CD4-positive, alpha-beta memory T cell (primary cell): ENCODE data around the gene LYPD3. TPM values are rescaled to one million over a fixed set of nuclear protein-coding genes. Genes with fewer than 3 reads are reported as not detected.

ENCODE experiments used
- CTCF ChIA-PET: fragments of 350-600 bp; sonication (Branson Sonifier 250); formaldehyde crosslinking; loops from one replicate; lab custom pipeline; 2021; ENCODE audit warnings: inconsistent platforms; ENCODE audit not compliant: partially characterized antibody; lab: Charles Lee
- POLR2A ChIA-PET: fragments of 350-600 bp; sonication (Branson Sonifier 250); formaldehyde crosslinking; loops from one replicate; lab custom pipeline; 2021; ENCODE audit not compliant: partially characterized antibody; lab: Charles Lee
- DNase-seq, 5 donors: peaks; one replicate each; pipeline versions ENCODE4 v3.0.0 to v3.0.0-alpha.2; 2020 to 2022; ENCODE audit warnings: mixed read lengths in 1 of 5
- H3K27ac ChIP-seq: one replicate; pipeline ENCODE4 v1.7.0; 2013; ENCODE audit warnings: low read depth, low read length
- H3K27me3 ChIP-seq: 2 replicates; pipeline ENCODE4 v1.7.0; 2013; ENCODE audit warnings: mild to moderate bottlenecking, low read length, moderate library complexity; ENCODE audit not compliant: insufficient read depth
- H3K36me3 ChIP-seq: 2 replicates; pipeline ENCODE4 v1.7.0; 2013; ENCODE audit warnings: mild to moderate bottlenecking, low read length, moderate library complexity; ENCODE audit not compliant: insufficient read depth
- H3K4me1 ChIP-seq: 2 replicates; pipeline ENCODE4 v1.7.0; 2013; ENCODE audit warnings: mild to moderate bottlenecking, low read length, moderate library complexity; ENCODE audit not compliant: insufficient read depth
- H3K4me3 ChIP-seq, 2 donors: one replicate each; pipeline ENCODE4 v1.7.0; 2013; ENCODE audit warnings: low read length in 2 of 2, mild to moderate bottlenecking in 1 of 2
- H3K9me3 ChIP-seq, 2 donors: one replicate each; pipeline ENCODE4 v1.7.0; 2013; ENCODE audit warnings: low read length in 2 of 2, control low read depth in 1 of 2; ENCODE audit not compliant: control insufficient read depth in 1 of 2
- H3K27ac Mint-ChIP-seq, 7 donors: one replicate each; pipeline ENCODE4 v1.8.0; 2020 to 2021; ENCODE audit warnings: mixed read lengths in 7 of 7, mild to moderate bottlenecking in 6 of 7, inconsistent platforms in 3 of 7, moderate library complexity in 3 of 7
- H3K27me3 Mint-ChIP-seq, 2 donors: one replicate each; pipeline ENCODE4 v1.8.0; 2020 to 2021; ENCODE audit warnings: mixed read lengths in 2 of 2
- H3K36me3 Mint-ChIP-seq, 2 donors: one replicate each; pipeline ENCODE4 v1.8.0; 2020 to 2021; ENCODE audit warnings: mixed read lengths in 2 of 2, inconsistent platforms in 1 of 2, mild to moderate bottlenecking in 1 of 2
- H3K4me1 Mint-ChIP-seq, 4 donors: one replicate each; pipeline ENCODE4 v1.8.0; 2020 to 2021; ENCODE audit warnings: mixed read lengths in 4 of 4, mild to moderate bottlenecking in 1 of 4
- H3K4me3 Mint-ChIP-seq, 8 donors: one replicate each; pipeline ENCODE4 v1.8.0; 2020 to 2021; ENCODE audit warnings: mixed read lengths in 8 of 8, mild to moderate bottlenecking in 7 of 8, moderate library complexity in 6 of 8, inconsistent platforms in 3 of 8
- H3K9me3 Mint-ChIP-seq, 8 donors: one replicate each; pipeline ENCODE4 v1.8.0; 2020 to 2021; ENCODE audit warnings: mixed read lengths in 8 of 8, mild to moderate bottlenecking in 5 of 8, inconsistent platforms in 3 of 8, moderate library complexity in 1 of 8
- intact Hi-C: fragments of 100-400 bp; cut with micrococcal nuclease; formaldehyde crosslinking; loops from one replicate; pipeline ENCODE4 v1.15.1; 2023
- polyA plus RNA-seq, 2 donors: library from polyadenylated mRNA; unstranded; fragments of 300-500 nt; fragmentation: Illumina TruSeq; gene quantifications; one replicate each; pipeline ENCODE4 v1.2.3, GENCODE V29; 2021
- total RNA-seq, 2 experiments: library from RNA; stranded (reverse); gene quantifications; one replicate each; pipeline ENCODE4 v1.2.3, GENCODE V29; 2021

The LYPD3 gene
- total and polyA plus RNA-seq, 4 experiments from 2014 or later: 3.3 to 5.9 (median 4.1) TPM

DNA sequence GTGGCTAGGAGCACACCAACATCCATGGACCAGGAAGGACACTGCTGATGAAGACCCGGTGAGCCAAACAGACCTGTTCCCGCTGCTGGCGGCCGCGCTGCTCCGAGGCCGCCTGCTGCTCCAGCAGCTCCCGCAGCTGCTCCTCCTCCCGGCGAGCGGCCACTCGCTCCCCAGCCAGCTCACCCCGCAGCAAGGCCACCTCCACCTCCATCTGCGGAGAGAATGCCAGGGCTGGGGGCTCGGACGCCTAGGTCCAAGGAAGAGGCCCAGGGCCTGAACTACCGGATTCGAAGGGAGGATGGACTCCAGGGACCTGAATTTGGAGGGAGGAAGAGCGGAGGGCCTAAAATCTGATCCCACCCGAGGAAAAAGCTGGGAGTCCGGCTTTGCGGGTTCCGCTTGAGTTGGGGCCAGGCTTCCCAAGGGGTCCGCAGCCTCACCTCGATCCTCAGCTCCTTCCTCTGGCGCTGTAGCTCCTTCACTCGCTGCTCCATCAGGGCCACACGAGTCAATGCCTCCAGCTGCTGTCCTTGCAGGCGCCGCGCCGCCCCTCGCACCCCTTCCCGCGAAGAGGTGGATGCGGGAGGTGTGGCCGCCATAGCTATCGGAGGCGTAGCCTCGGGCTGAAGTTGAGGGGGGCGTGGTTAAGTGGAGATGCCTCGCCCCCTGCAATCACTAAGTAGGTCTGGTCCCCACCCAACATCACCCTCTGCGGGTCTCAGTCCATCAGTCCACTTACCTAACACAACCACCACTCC lies 36.4 kb upstream of the LYPD3 start:
- Mint-ChIP-seq H3K4me1 (peaks cover 19 to 51% (median 36%) of the 10 kb centered on the region in 4 donors), H3K36me3 (peaks cover 18 to 38% of the 10 kb centered on the region in 2 donors), H3K27ac (peak overlapping the region in 4 of 7 donors; percentile 22 to 98 (median 42)), H3K27me3 (no peaks in the 10 kb centered on the region), H3K4me3 (peak overlapping the region in 1 of 8 donors; percentile 46), H3K9me3 (no peaks in the 10 kb centered on the region)
- Histone ChIP-seq H3K4me3 (no peak overlapping the region), H3K27ac (no peak overlapping the region), H3K4me1 (peaks cover 22% of the 10 kb centered on the region), H3K27me3 (no peaks in the 10 kb centered on the region), H3K36me3 (no peaks in the 10 kb centered on the region), H3K9me3 (no peaks in the 10 kb centered on the region)
- CTCF ChIA-PET: interaction anchor here (0.5 to 2.3 kb wide), 6 partner anchors 12 to 68 kb away, joined by 3 to 12 read pairs (median 3); partner anchors contain the start of gene ZNF575
- POLR2A ChIA-PET: interaction anchor here (0.6 to 4.7 kb wide), 4 partner anchors 9 to 118 kb away, joined by 3 to 107 read pairs (median 3); partner anchors contain the start of genes LYPD3 and ZNF428
- DNase-seq: no peak
- intact Hi-C loops: no loop called here

DNA sequence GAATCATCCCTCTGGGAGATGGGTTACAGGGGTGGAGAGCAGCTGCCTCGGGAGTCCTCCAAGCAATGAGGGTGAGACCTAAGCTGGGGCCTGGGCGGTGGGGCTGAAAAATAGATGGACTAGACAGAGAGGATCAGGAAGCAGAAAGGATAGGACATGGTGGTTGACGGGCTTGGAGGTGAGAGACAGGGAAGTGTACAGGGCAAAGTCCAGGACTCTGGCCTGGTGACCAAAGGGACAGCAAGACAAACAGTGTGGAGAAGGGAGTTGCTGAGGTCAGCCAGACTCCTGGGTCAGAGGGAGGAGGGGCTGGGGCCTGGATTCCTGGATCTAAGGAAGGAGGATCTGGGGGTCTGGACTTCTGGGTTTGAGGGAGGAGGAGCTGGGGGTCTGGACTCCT lies 33.6 kb upstream of the LYPD3 start:
- no peak overlapping the region for H3K27ac ChIP-seq
- H3K27ac Mint-ChIP-seq: peak overlapping the region in 6 of 7 donors; percentile 9 to 82 (median 44)
- ChIA-PET POLR2A (interaction anchor here (0.8 kb wide), 1 partner anchor 22 kb away, joined by 5 read pairs; no protein-coding TSS in a partner anchor), CTCF (interaction anchor here (2.0 kb wide), 1 partner anchor 52 kb away, joined by 6 read pairs; no protein-coding TSS in a partner anchor)
- no peaks in the 10 kb centered on the region for H3K9me3 ChIP-seq
- peaks cover 10 to 30% (median 21%) of the 10 kb centered on the region in 4 donors for H3K4me1 Mint-ChIP-seq
- no peaks in the 10 kb centered on the region for H3K27me3 ChIP-seq
- peak overlapping the region in 1 of 8 donors; percentile 20 for H3K4me3 Mint-ChIP-seq
- peaks cover 32 to 37% of the 10 kb centered on the region in 2 donors for H3K36me3 Mint-ChIP-seq
- H3K4me3 ChIP-seq: no peak overlapping the region
- peaks cover 9% of the 10 kb centered on the region for H3K4me1 ChIP-seq
- H3K27me3 Mint-ChIP-seq: no peaks in the 10 kb centered on the region
- no peak for DNase-seq
- peaks cover 6% of the 10 kb centered on the region for H3K36me3 ChIP-seq
- no peaks in the 10 kb centered on the region for H3K9me3 Mint-ChIP-seq
- intact Hi-C loops: no loop called here

DNA sequence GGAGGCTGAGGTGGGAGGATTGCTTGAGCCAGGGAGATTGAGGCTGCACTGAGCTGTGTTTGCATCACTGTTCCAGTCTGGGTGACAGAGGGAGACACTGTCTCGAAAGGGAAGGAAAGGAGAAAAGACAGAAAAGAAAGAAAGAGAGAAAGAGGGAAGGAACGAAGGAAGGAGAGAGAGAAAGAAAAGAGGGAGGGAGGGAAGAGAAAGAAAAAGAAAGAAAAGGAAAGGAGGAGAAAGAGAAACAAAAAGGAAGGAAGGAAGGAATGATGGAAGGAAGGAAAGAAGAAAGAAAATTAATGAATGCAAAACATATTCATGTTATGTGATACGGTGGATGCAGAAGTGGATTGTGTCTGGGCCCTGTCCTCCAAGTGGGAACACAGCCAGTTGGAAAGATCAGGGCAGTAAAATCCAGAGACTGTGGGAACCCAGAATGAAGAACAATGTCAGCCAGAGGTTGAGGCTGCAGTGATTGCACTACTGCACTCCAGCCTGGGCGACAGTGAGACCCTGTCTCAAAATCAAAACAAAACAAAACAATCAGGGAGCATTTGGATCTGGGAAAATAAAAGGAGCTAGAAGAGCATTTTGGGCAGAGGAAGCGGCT lies 32.9 kb upstream of the LYPD3 start:
- Mint-ChIP-seq H3K4me3 (peak overlapping the region in 1 of 8 donors; percentile 4), H3K4me1 (peaks cover 8 to 23% (median 17%) of the 10 kb centered on the region in 4 donors), H3K27ac (peak overlapping the region in 3 of 7 donors; percentile 25 to 87 (median 54)), H3K9me3 (no peaks in the 10 kb centered on the region), H3K27me3 (no peaks in the 10 kb centered on the region), H3K36me3 (peaks cover 31 to 32% of the 10 kb centered on the region in 2 donors)
- H3K9me3 ChIP-seq: no peaks in the 10 kb centered on the region
- peaks cover 7% of the 10 kb centered on the region for H3K4me1 ChIP-seq
- no peak for DNase-seq
- intact Hi-C loops: no loop called here
- POLR2A ChIA-PET: interaction anchor here (0.8 kb wide), 1 partner anchor 22 kb away, joined by 5 read pairs; no protein-coding TSS in a partner anchor
- peaks cover 6% of the 10 kb centered on the region for H3K36me3 ChIP-seq
- H3K4me3 ChIP-seq: no peak overlapping the region
- CTCF ChIA-PET: interaction anchor here (2.0 kb wide), 1 partner anchor 51 kb away, joined by 6 read pairs; no protein-coding TSS in a partner anchor
- no peaks in the 10 kb centered on the region for H3K27me3 ChIP-seq
- H3K27ac ChIP-seq: no peak overlapping the region

GRCh38 chr19:43496960-43497359 lies 31.6 kb upstream of the LYPD3 start:
- Mint-ChIP-seq H3K27ac (peak overlapping the region in 1 of 7 donors; percentile 38), H3K4me3 (peak overlapping the region in 1 of 8 donors; percentile 16), H3K9me3 (no peaks in the 10 kb centered on the region), H3K36me3 (peaks cover 27% of the 10 kb centered on the region in 2 donors), H3K27me3 (no peaks in the 10 kb centered on the region), H3K4me1 (peaks cover 3 to 9% (median 7%) of the 10 kb centered on the region in 4 donors)
- Histone ChIP-seq H3K9me3 (no peaks in the 10 kb centered on the region), H3K36me3 (peaks cover 6% of the 10 kb centered on the region), H3K27me3 (no peaks in the 10 kb centered on the region), H3K4me3 (no peak overlapping the region), H3K4me1 (no peaks in the 10 kb centered on the region), H3K27ac (no peak overlapping the region)
- POLR2A ChIA-PET: no interaction called here
- CTCF ChIA-PET: interaction anchor here (1.1 to 1.4 kb wide), 2 partner anchors 17 to 65 kb away, joined by 3 to 4 read pairs; no protein-coding TSS in a partner anchor
- intact Hi-C loops: no loop called here
- DNase-seq: no peak

- H3K36me3 ChIP-seq: peaks cover 6% of the 10 kb centered on the region
- H3K4me1 Mint-ChIP-seq: peaks cover 2 to 9% (median 3%) of the 10 kb centered on the region in 4 donors
- no peak overlapping the region for H3K4me3 Mint-ChIP-seq
- DNase-seq: no peak
- intact Hi-C loops: no loop called here
- H3K27ac ChIP-seq: no peak overlapping the region
- no peaks in the 10 kb centered on the region for H3K9me3 ChIP-seq
- H3K36me3 Mint-ChIP-seq: peaks cover 24 to 27% of the 10 kb centered on the region in 2 donors
- no peak overlapping the region for H3K4me3 ChIP-seq
- POLR2A ChIA-PET: interaction anchor here (1.4 kb wide), 2 partner anchors 9 to 48 kb away, joined by 3 to 10 read pairs; partner anchors contain the start of gene PHLDB3
- H3K27me3 ChIP-seq: no peaks in the 10 kb centered on the region
- no peaks in the 10 kb centered on the region for H3K9me3 Mint-ChIP-seq
- H3K4me1 ChIP-seq: no peaks in the 10 kb centered on the region
- H3K27me3 Mint-ChIP-seq: no peaks in the 10 kb centered on the region
- CTCF ChIA-PET: interaction anchor here (1.1 kb wide), 1 partner anchor 48 kb away, joined by 3 read pairs; no protein-coding TSS in a partner anchor
- peak overlapping the region in 1 of 7 donors; percentile 29 for H3K27ac Mint-ChIP-seq
Measured at GRCh38 chr19:43495082-43495481, 29.7 kb upstream of the LYPD3 start.

DNA sequence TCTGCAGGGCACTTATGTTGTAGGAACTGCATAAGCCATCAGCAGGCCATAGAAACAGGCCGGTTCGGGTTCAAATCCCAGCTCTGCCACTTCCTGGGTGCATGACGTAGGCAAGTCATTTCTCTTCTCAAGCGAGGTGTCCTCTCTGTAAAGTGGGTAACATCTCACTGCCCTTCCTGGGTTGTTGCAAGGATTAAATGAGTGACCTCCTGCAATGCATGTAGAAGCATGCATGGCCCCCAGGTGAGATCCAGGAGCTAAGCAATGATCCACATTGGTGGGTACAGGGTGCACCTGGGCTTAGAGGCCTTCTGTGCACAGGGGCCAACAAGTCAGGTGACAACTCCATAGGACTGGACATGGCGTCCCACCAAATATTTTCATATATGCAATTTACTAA lies 25.4 kb upstream of the LYPD3 start:
- Mint-ChIP-seq H3K36me3 (peaks cover 10 to 12% of the 10 kb centered on the region in 2 donors), H3K27me3 (no peaks in the 10 kb centered on the region), H3K9me3 (no peaks in the 10 kb centered on the region), H3K4me1 (peaks cover 0 to 4% (median under 1%) of the 10 kb centered on the region in 4 donors), H3K4me3 (no peak overlapping the region), H3K27ac (peak overlapping the region in 2 of 7 donors; percentile 22 to 57)
- DNase-seq: no peak
- Histone ChIP-seq H3K36me3 (peaks cover 6% of the 10 kb centered on the region), H3K27me3 (no peaks in the 10 kb centered on the region), H3K4me3 (no peak overlapping the region), H3K27ac (no peak overlapping the region), H3K4me1 (no peaks in the 10 kb centered on the region), H3K9me3 (no peaks in the 10 kb centered on the region)
- CTCF ChIA-PET: interaction anchor here (0.7 to 3.8 kb wide), 3 partner anchors 29 to 43 kb away, joined by 3 to 18 read pairs (median 5); no protein-coding TSS in a partner anchor
- intact Hi-C loops: no loop called here
- POLR2A ChIA-PET: no interaction called here
